ENCODE data around the gene SCN7A.
"Not testable (repeated sequence)": the region's sequence is repeated elsewhere in the genome, so short reads cannot be mapped to it uniquely, and the experiment has no call there.

The SCN7A gene

GRCh38 chr2:166360426-166360825 is 133.6 kb downstream of the SCN7A start:
- no peak for DNase-seq (ENCODE audit: low read depth)

GRCh38 chr2:166357950-166358321 is 136.1 kb downstream of the SCN7A start:
- not testable (repeated sequence) for DNase-seq (ENCODE audit: low read depth)

- DNase-seq (ENCODE audit: low read depth): no peak
Measured at GRCh38 chr2:166357068-166357949, 136.7 kb downstream of the SCN7A start.
